Measurements from ENCODE around the gene RASGRP1.

DNA sequence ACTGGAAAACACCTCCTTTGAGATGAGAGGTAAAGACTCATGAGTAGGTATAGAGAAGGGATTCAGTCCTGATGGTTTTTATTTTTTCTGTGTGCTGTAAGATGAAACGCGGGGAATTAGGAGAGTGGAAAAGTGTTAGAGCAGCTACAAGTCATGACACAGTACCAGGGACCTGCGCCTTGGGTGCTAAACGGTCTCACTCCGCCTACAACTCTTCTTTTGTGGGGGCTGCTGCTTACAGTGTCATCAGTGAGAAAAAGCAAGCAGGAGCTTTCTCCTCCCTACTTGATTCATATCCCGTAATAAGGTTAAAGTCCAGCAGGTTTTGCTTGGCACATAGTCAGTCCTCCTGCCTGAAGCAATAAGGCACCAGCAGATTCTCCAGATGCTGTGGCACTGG, 39.1 kb downstream of the RASGRP1 start:
- TF ChIP-seq POLR2A (IDR thresholded peaks at IDR 0.05; ENCODE audit: low read depth) (no peak), EP300 (IDR thresholded peaks at IDR 0.05) (no peak), POLR2AphosphoS5 (IDR thresholded peaks at IDR 0.05) (no peak)
- TF ChIP-seq, protein P1, sequence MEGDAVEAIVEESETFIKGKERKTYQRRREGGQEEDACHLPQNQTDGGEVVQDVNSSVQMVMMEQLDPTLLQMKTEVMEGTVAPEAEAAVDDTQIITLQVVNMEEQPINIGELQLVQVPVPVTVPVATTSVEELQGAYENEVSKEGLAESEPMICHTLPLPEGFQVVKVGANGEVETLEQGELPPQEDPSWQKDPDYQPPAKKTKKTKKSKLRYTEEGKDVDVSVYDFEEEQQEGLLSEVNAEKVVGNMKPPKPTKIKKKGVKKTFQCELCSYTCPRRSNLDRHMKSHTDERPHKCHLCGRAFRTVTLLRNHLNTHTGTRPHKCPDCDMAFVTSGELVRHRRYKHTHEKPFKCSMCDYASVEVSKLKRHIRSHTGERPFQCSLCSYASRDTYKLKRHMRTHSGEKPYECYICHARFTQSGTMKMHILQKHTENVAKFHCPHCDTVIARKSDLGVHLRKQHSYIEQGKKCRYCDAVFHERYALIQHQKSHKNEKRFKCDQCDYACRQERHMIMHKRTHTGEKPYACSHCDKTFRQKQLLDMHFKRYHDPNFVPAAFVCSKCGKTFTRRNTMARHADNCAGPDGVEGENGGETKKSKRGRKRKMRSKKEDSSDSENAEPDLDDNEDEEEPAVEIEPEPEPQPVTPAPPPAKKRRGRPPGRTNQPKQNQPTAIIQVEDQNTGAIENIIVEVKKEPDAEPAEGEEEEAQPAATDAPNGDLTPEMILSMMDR (IDR thresholded peaks at IDR 0.05), result no peak
